Measurements from ENCODE around the gene UBE2D2. TPM values are rescaled to one million over a fixed set of nuclear protein-coding genes. Genes with fewer than 3 reads are reported as not detected.
A peak's percentile ranks its signal among the peaks of the same experiment; 100 is the strongest.

The UBE2D2 gene
- total and polyA plus RNA-seq, 2 experiments from 2014 or later, result 88.8 to 129 TPM

DNA sequence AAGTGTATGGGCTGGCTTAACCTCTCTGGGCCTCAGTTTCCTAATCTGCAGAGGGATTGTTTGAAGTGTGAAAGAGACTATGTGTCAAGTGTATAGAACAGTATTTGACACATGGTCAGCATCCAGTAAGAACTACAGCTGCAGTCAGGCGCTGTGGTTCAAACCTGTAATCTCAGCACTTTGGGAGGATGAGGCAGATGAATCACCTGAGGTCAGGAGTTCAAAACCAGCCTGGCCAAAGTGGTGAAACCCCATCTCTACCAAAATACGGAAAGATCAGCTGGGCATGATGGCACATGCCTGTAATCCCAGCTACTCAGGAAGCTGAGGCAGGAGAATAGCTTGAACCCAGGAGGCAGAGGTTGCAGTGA is 46.7 kb upstream of the UBE2D2 start:
- H3K9ac ChIP-seq, result no peak overlapping the region
- H3K27ac ChIP-seq, result no peak overlapping the region
- no peak overlapping the region for H2AFZ ChIP-seq
- no peaks in the 10 kb centered on the region for H3K27me3 ChIP-seq (replicated peaks; ENCODE audit: insufficient read depth)
- no peak overlapping the region for H3K4me2 ChIP-seq (ENCODE audit: unreplicated experiment)
- no peaks in the 10 kb centered on the region for H3K9me3 ChIP-seq (ENCODE audit: low read depth)
- TF ChIP-seq EZH2 (IDR thresholded peaks at IDR 0.05; ENCODE audit: insufficient read depth, poor library complexity, severe bottlenecking) (no peak), EZH2phosphoT487 (IDR thresholded peaks at IDR 0.05; ENCODE audit: insufficient read depth, low read depth) (no peak)
- in situ Hi-C loops (cut with MboI), result loop anchor here (10.0 kb wide), 1 partner anchor 90 kb away; no protein-coding TSS in a partner anchor
- H3F3A ChIP-seq (ENCODE audit: insufficient read depth), result no peaks in the 10 kb centered on the region
- WGBS, 2 experiments (ENCODE audit: low coverage in 1 of 2, low lambda C conversion rate in 2 of 2, missing lambda C conversion rate in 2 of 2), result 81 to 84% methylated on average over 2 of the region's 2 CpGs
- no peak overlapping the region for H3K4me3 ChIP-seq
- no peaks in the 10 kb centered on the region for H3K36me3 ChIP-seq (ENCODE audit: low read depth)
- no peaks in the 10 kb centered on the region for H3K9me2 ChIP-seq (ENCODE audit: insufficient read depth)
- H4K20me1 ChIP-seq (ENCODE audit: insufficient read depth), result no peaks in the 10 kb centered on the region
- no peaks in the 10 kb centered on the region for H3K79me2 ChIP-seq (ENCODE audit: insufficient read depth)
- no peak for DNase-seq
- no peaks in the 10 kb centered on the region for H3K4me1 ChIP-seq (ENCODE audit: insufficient read depth)

- Histone ChIP-seq H3K4me3 (peak overlapping the region; percentile 76), H3K4me1 (ENCODE audit: insufficient read depth) (no peaks in the 10 kb centered on the region), H3K9me3 (ENCODE audit: low read depth) (no peaks in the 10 kb centered on the region), H4K20me1 (ENCODE audit: insufficient read depth) (no peaks in the 10 kb centered on the region), H2AFZ (peak overlapping the region; percentile 91), H3K27ac (peak overlapping the region; percentile 49), H3K79me2 (ENCODE audit: insufficient read depth) (no peaks in the 10 kb centered on the region), H3K9me2 (ENCODE audit: insufficient read depth) (no peaks in the 10 kb centered on the region), H3K4me2 (ENCODE audit: unreplicated experiment) (peak overlapping the region; percentile 77), H3K9ac (peak overlapping the region; percentile 84), H3K27me3 (replicated peaks; ENCODE audit: insufficient read depth) (no peaks in the 10 kb centered on the region), H3F3A (ENCODE audit: insufficient read depth) (no peaks in the 10 kb centered on the region), H3K36me3 (ENCODE audit: low read depth) (no peaks in the 10 kb centered on the region)
- DNase-seq, result peak; percentile 94
- 3 to 4% methylated on average over 50 to 55 of the region's 56 CpGs for WGBS, 2 experiments (ENCODE audit: low coverage in 1 of 2, low lambda C conversion rate in 2 of 2, missing lambda C conversion rate in 2 of 2)
- TF ChIP-seq EZH2 (IDR thresholded peaks at IDR 0.05; ENCODE audit: insufficient read depth, poor library complexity, severe bottlenecking), result no peak
- TF ChIP-seq EZH2phosphoT487 (IDR thresholded peaks at IDR 0.05; ENCODE audit: insufficient read depth, low read depth), result no peak
- in situ Hi-C loops (cut with MboI), result loop anchor here (10.0 kb wide), 1 partner anchor 93 kb away; no protein-coding TSS in a partner anchor
Observed at GRCh38 chr5:139517683-139518564, 43.2 kb upstream of the UBE2D2 start.

DNA sequence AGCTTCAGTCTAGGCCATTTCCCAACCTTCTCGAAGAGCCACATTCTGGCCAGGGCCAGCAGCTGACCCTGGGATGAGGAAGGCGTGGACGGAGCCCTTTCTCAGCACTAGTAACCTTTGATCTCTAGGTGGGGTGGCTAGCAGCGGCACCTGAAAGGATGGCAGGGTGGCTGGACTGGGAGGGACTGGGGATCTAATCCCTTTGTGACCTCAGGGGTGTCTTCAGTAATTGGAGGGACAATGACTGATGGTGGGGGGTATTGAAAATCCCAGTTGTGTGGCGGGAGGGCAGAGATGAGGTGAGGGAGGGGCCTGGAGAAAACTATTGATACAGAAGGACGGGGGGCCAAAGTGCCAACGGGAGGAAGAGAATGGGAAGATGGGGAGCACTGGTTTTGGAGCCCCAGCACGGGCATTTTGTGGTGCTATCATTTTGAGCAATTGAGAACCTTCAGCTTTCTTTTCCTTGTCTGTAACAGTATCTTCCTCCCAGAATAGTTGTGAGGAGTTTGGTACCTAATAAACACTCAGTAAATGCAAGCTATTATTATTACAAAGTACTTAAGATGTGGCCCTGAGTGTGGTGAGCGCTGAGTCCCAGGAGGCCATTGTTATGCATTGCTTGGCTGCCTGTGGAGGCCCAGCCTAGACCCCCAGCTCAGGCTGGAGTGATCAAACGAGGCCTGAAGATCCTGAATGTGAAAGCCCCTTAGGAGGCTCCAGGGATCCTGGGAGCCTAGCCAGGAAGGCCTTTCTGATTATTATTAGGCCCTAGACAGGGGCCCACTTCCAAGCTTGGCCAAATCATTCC is 37.3 kb upstream of the UBE2D2 start:
- H2AFZ ChIP-seq, result no peak overlapping the region
- in situ Hi-C loops (cut with MboI), result no loop called here

GRCh38 chr5:139524446-139524845 is 36.7 kb upstream of the UBE2D2 start:
- in situ Hi-C loops (cut with MboI), result no loop called here
- H3K9me3 ChIP-seq (ENCODE audit: low read depth), result no peaks in the 10 kb centered on the region
- WGBS, 2 experiments (ENCODE audit: low coverage in 1 of 2, low lambda C conversion rate in 2 of 2, missing lambda C conversion rate in 2 of 2), result 41 to 52% methylated on average over 4 of the region's 4 CpGs

More for the DNA sequence above, 37.3 kb upstream of the UBE2D2 start:
- Histone ChIP-seq H3K27ac (no peak overlapping the region), H3K36me3 (ENCODE audit: low read depth) (no peaks in the 10 kb centered on the region), H3K9me3 (ENCODE audit: low read depth) (no peaks in the 10 kb centered on the region), H3K27me3 (replicated peaks; ENCODE audit: insufficient read depth) (no peaks in the 10 kb centered on the region), H3K9ac (no peak overlapping the region), H3K9me2 (ENCODE audit: insufficient read depth) (no peaks in the 10 kb centered on the region), H3K79me2 (ENCODE audit: insufficient read depth) (no peaks in the 10 kb centered on the region), H3K4me3 (no peak overlapping the region), H3F3A (ENCODE audit: insufficient read depth) (no peaks in the 10 kb centered on the region), H4K20me1 (ENCODE audit: insufficient read depth) (no peaks in the 10 kb centered on the region), H3K4me2 (ENCODE audit: unreplicated experiment) (no peak overlapping the region), H3K4me1 (ENCODE audit: insufficient read depth) (no peaks in the 10 kb centered on the region)
- WGBS, 2 experiments (ENCODE audit: low coverage in 1 of 2, low lambda C conversion rate in 2 of 2, missing lambda C conversion rate in 2 of 2), result 70 to 71% methylated on average over 10 of the region's 10 CpGs
- TF ChIP-seq EZH2phosphoT487 (IDR thresholded peaks at IDR 0.05; ENCODE audit: insufficient read depth, low read depth) (no peak), EZH2 (IDR thresholded peaks at IDR 0.05; ENCODE audit: insufficient read depth, poor library complexity, severe bottlenecking) (no peak)
- no peak for DNase-seq

More at GRCh38 chr5:139524446-139524845, 36.7 kb upstream of the UBE2D2 start:
- Histone ChIP-seq H3K27me3 (replicated peaks; ENCODE audit: insufficient read depth) (no peaks in the 10 kb centered on the region), H3K79me2 (ENCODE audit: insufficient read depth) (no peaks in the 10 kb centered on the region), H3K4me1 (ENCODE audit: insufficient read depth) (no peaks in the 10 kb centered on the region), H4K20me1 (ENCODE audit: insufficient read depth) (no peaks in the 10 kb centered on the region), H3K4me3 (no peak overlapping the region), H3K9ac (no peak overlapping the region), H2AFZ (no peak overlapping the region), H3K27ac (no peak overlapping the region), H3K36me3 (ENCODE audit: low read depth) (no peaks in the 10 kb centered on the region), H3K9me2 (ENCODE audit: insufficient read depth) (no peaks in the 10 kb centered on the region), H3F3A (ENCODE audit: insufficient read depth) (no peaks in the 10 kb centered on the region), H3K4me2 (ENCODE audit: unreplicated experiment) (no peak overlapping the region)
- DNase-seq, result no peak
- TF ChIP-seq EZH2phosphoT487 (IDR thresholded peaks at IDR 0.05; ENCODE audit: insufficient read depth, low read depth), result no peak
- no peak for TF ChIP-seq EZH2 (IDR thresholded peaks at IDR 0.05; ENCODE audit: insufficient read depth, poor library complexity, severe bottlenecking)

Data from GM23248 (cell line).